GM23338 (cell line): Measurements from ENCODE around the gene MYOM1. TPM values are rescaled to one million over a fixed set of nuclear protein-coding genes. Genes with fewer than 3 reads are reported as not detected.

Experiments
- ATAC-seq: fragments of 200-7000 bp; cut with Tn5 transposase; 3 replicates; pipeline ENCODE4 v1.9.1; 2020
- DNase-seq: peaks from one replicate; pipeline ENCODE4 v3.0.0-alpha.2; 2015; ENCODE audit warnings: low spot score
- H2AFZ ChIP-seq: fragments of 200-600 bp; sonication (generic); 2 replicates; pipeline ENCODE4 v1.8.0; 2016; ENCODE audit warnings: antibody characterized with exemption, mild to moderate bottlenecking, moderate library complexity
- H3F3A ChIP-seq: fragments of 200-600 bp; sonication (generic); replicated peaks from 2 replicates; pipeline ENCODE4 v1.8.0; 2017; ENCODE audit warnings: antibody characterized with exemption, mixed run types, low read depth
- H3K27ac ChIP-seq: fragments of 200-600 bp; sonication (generic); 2 replicates; pipeline ENCODE4 v1.6.1; 2016; ENCODE audit warnings: low read depth
- H3K27me3 ChIP-seq: fragments of 200-600 bp; sonication (generic); 2 replicates; pipeline ENCODE4 v1.8.0; 2016; ENCODE audit warnings: mild to moderate bottlenecking, mixed run types, moderate library complexity; ENCODE audit not compliant: insufficient read depth
- H3K36me3 ChIP-seq: fragments of 200-600 bp; sonication (generic); 2 replicates; pipeline ENCODE4 v1.8.0; 2016; ENCODE audit warnings: mild to moderate bottlenecking; ENCODE audit not compliant: insufficient read depth
- H3K4me1 ChIP-seq: fragments of 200-600 bp; sonication (generic); 2 replicates; pipeline ENCODE4 v1.8.0; 2016; ENCODE audit warnings: mild to moderate bottlenecking, moderate library complexity; ENCODE audit not compliant: insufficient read depth
- H3K4me2 ChIP-seq: fragments of 200-600 bp; sonication (generic); 2 replicates; pipeline ENCODE4 v1.7.1; 2017; ENCODE audit warnings: mixed run types
- H3K4me3 ChIP-seq: fragments of 200-600 bp; sonication (generic); 2 replicates; pipeline ENCODE4 v1.6.1; 2016; ENCODE audit warnings: mixed run types
- H3K79me2 ChIP-seq: fragments of 200-600 bp; sonication (generic); replicated peaks from 2 replicates; pipeline ENCODE4 v1.8.0; 2017; ENCODE audit warnings: mild to moderate bottlenecking; ENCODE audit not compliant: insufficient read depth
- H3K9me2 ChIP-seq: fragments of 200-600 bp; sonication (generic); 2 replicates; pipeline ENCODE4 v1.8.0; 2017; ENCODE audit not compliant: insufficient read depth
- H4K20me1 ChIP-seq: fragments of 200-600 bp; sonication (generic); replicated peaks from 2 replicates; pipeline ENCODE4 v1.8.0; 2017; ENCODE audit warnings: mild to moderate bottlenecking; ENCODE audit not compliant: insufficient read depth
- H3K27ac Mint-ChIP-seq: 2 replicates; pipeline ENCODE4 v1.8.0; 2020; ENCODE audit warnings: inconsistent platforms, mild to moderate bottlenecking, moderate library complexity, mixed read lengths
- H3K27me3 Mint-ChIP-seq: 3 replicates; pipeline ENCODE4 v1.8.0; 2022; ENCODE audit warnings: low read depth, mild to moderate bottlenecking, moderate library complexity, mixed read lengths, inconsistent platforms; ENCODE audit not compliant: insufficient read depth, poor library complexity
- H3K36me3 Mint-ChIP-seq: 3 replicates; pipeline ENCODE4 v1.8.0; 2021; ENCODE audit warnings: low read depth, mild to moderate bottlenecking, inconsistent platforms, moderate library complexity, mixed read lengths
- H3K4me1 Mint-ChIP-seq: 3 replicates; pipeline ENCODE4 v1.8.0; 2020; ENCODE audit warnings: mild to moderate bottlenecking, inconsistent platforms, mixed read lengths
- H3K4me3 Mint-ChIP-seq: 3 replicates; pipeline ENCODE4 v1.8.0; 2021; ENCODE audit warnings: moderate library complexity, mild to moderate bottlenecking, inconsistent platforms, mixed read lengths
- H3K9me3 Mint-ChIP-seq: 3 replicates; pipeline ENCODE4 v1.8.0; 2020; ENCODE audit warnings: moderate library complexity, mild to moderate bottlenecking, inconsistent platforms, mixed read lengths
- ETS1 ChIP-seq: IDR thresholded peaks from 2 replicates; pipeline ENCODE4 v1.6.1; 2016; ENCODE audit warnings: antibody characterized with exemption
- EZH2phosphoT487 ChIP-seq: fragments of 200-600 bp; sonication (generic); IDR thresholded peaks from one replicate; pipeline ENCODE4 v1.8.1; 2018; ENCODE audit warnings: antibody characterized with exemption; ENCODE audit not compliant: unreplicated experiment
- JUNB ChIP-seq: IDR thresholded peaks from one replicate; pipeline ENCODE4 v1.6.1; 2016; ENCODE audit warnings: antibody characterized with exemption; ENCODE audit not compliant: unreplicated experiment
- ZNF114 ChIP-seq: fragments of 250-450 bp; sonication (Bioruptor Pico); IDR thresholded peaks from 2 replicates; pipeline ENCODE4 v1.5.0; 2020; ENCODE audit warnings: mild to moderate bottlenecking, moderate library complexity
- ZNF331 ChIP-seq: fragments of 250-450 bp; sonication (Bioruptor Pico); IDR thresholded peaks from 2 replicates; pipeline ENCODE4 v1.5.0; 2020; ENCODE audit warnings: low read depth, mild to moderate bottlenecking, moderate library complexity
- ZNF462 ChIP-seq: fragments of 250-450 bp; sonication (Bioruptor Pico); IDR thresholded peaks from 2 replicates; pipeline ENCODE4 v1.5.0; 2020; ENCODE audit warnings: mild to moderate bottlenecking, moderate library complexity
- polyA plus RNA-seq: library from polyadenylated mRNA; unstranded; fragments of >200 nt; fragmentation: Nextera tagmentation; extraction: Ambion mirVana; gene quantifications from 2 replicates; pipeline ENCODE4 v1.2.1, GENCODE V29; 2016
- total RNA-seq: library from RNA; depleted of rRNA; stranded (reverse); fragments of >200 nt; shearing (Covaris generic); gene quantifications from 2 replicates; pipeline ENCODE4 v1.2.3, GENCODE V29; 2014

Gene MYOM1
- total and polyA plus RNA-seq, 2 experiments from 2014 or later, result 0.27 to 0.38 TPM

- Mint-ChIP-seq H3K4me3 (no peak overlapping the region), H3K36me3 (no peaks in the 10 kb centered on the region), H3K27ac (no peak overlapping the region), H3K9me3 (no peaks in the 10 kb centered on the region; the same call in 2 of the 3 replicates), H3K4me1 (peaks cover 10% of the 10 kb centered on the region; the same call in 2 of the 3 replicates), H3K27me3 (peaks cover 2% of the 10 kb centered on the region)
- no peak overlapping the region for H3K4me2 ChIP-seq
- no peak for DNase-seq
- no peaks in the 10 kb centered on the region for H4K20me1 ChIP-seq
- no peak for ATAC-seq
- H2AFZ ChIP-seq, result no peak overlapping the region
- H3K36me3 ChIP-seq, result no peaks in the 10 kb centered on the region
- H3K79me2 ChIP-seq, result no peaks in the 10 kb centered on the region
- no peaks in the 10 kb centered on the region for H3F3A ChIP-seq
- H3K4me1 ChIP-seq, result no peaks in the 10 kb centered on the region
- no peak overlapping the region for H3K4me3 ChIP-seq
- TF ChIP-seq ETS1 (no peak), JUNB (no peak), ZNF331 (CRISPR knock-in tag) (no peak), ZNF114 (CRISPR knock-in tag) (no peak), ZNF462 (CRISPR knock-in tag) (no peak), EZH2phosphoT487 (no peak)
- H3K27ac ChIP-seq, result no peak overlapping the region
- H3K27me3 ChIP-seq, result no peaks in the 10 kb centered on the region
- H3K9me2 ChIP-seq, result no peaks in the 10 kb centered on the region
These were observed 187.0 kb downstream of the MYOM1 start for GRCh38 chr18:3032721-3033120.
